D721Med (cell line): Measurements from ENCODE around the gene MRRF.

Source experiments
- DNase-seq: peaks from one replicate; pipeline ENCODE4 v3.0.0; 2011; ENCODE audit warnings: low spot score; ENCODE audit not compliant: insufficient read length
- FAIRE-seq: peaks from 2 replicates; lab custom pipeline; 2011; peaks lifted over from hg19 to GRCh38; lab: Jason Lieb, UNC
- TF ChIP-seq, protein P1 (sequence below): IDR thresholded peaks from 2 replicates; pipeline ENCODE4 v1.5.1; 2012; ENCODE audit warnings: mild to moderate bottlenecking, control low read depth; ENCODE audit not compliant: insufficient read depth; ENCODE audit errors: missing control alignments

Gene MRRF

DNA sequence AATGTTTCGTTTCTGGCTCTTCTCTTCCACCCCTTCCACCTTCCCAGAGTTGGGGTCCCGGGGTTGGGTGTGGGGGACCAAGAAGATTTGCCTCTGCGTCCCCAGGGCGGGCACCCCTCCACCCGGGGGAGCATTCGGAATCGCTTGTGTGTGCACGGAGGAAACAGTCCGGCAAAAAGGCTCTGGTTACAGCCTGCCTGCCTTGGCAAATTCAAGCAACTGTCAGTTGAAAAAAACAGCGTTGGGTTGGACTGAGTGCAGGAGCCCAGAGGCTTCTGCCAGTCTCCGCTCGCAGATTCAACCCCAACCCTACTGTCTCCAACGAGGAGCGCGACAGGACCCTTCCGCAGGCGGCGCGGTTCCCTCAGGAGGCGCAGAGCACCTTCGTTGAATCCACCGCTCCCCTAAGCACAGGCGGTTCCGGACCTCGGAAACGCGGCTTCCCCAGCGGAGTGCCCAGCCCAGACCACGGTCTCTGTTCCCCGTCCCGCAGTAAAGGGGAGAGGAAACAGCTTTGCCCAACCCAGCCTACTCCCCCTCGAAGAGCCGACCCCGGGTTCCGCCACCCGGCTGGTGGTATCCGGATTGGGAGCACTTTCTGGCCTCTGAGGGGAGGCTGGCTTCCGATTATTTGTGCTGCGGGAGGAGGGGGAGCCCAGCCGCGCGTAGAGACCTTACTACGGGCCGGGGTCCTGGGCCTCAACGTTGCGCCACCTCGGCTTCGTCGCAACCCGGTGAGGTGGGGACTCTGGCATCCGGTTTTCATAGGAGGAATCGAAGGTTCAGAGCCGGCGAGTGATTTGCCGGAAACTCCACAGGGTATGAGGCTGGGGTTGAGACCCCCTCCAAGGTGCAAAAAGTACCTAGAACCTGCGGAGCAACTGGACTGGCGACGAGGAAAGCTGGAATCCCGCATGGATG, 45.5 kb upstream of the MRRF start:
- FAIRE-seq (no peak), DNase-seq (no peak)
- TF ChIP-seq, protein P1, sequence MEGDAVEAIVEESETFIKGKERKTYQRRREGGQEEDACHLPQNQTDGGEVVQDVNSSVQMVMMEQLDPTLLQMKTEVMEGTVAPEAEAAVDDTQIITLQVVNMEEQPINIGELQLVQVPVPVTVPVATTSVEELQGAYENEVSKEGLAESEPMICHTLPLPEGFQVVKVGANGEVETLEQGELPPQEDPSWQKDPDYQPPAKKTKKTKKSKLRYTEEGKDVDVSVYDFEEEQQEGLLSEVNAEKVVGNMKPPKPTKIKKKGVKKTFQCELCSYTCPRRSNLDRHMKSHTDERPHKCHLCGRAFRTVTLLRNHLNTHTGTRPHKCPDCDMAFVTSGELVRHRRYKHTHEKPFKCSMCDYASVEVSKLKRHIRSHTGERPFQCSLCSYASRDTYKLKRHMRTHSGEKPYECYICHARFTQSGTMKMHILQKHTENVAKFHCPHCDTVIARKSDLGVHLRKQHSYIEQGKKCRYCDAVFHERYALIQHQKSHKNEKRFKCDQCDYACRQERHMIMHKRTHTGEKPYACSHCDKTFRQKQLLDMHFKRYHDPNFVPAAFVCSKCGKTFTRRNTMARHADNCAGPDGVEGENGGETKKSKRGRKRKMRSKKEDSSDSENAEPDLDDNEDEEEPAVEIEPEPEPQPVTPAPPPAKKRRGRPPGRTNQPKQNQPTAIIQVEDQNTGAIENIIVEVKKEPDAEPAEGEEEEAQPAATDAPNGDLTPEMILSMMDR: no peak

DNA sequence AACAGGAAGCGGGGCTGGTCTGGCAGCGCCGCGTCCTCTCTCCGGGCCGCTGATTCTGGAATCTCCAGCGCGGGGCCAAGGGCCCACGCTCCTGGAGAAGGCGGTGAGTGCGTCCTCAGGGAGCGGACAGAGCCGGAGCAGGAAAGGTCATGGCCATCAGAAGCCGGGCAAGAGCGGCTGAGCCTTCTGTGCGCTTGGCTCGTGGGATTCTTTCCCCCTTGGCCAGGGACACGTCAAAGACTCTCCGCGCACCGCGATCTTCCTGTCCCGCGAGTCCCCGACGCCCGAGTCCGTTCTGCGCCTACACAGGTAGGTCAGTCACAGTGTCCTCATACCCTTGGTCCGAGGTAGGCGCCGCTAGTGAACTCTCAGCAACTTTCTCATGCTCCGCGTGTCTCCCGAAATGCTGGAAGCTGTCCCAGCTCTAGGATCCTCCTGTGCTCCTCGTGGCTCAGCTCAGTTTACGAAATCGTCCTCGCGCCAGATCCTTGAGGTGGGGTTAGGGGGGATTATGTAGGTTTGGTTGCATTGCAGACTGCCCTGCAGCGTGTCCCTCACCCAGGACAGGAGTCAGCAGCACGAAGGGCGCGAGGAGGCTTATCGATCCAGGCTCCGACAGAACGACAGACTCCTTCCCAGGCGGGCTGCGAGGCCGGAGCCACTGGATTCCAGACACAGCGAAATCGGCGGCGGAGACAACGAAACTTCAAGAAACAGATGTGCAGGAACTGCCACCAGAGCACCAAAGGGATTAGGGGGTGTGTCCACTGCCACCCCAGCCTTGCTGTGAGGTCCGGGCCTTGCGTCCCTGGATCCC, 44.6 kb upstream of the MRRF start:
- TF ChIP-seq, protein P1: no peak
- no peak for FAIRE-seq
- DNase-seq: no peak

DNA sequence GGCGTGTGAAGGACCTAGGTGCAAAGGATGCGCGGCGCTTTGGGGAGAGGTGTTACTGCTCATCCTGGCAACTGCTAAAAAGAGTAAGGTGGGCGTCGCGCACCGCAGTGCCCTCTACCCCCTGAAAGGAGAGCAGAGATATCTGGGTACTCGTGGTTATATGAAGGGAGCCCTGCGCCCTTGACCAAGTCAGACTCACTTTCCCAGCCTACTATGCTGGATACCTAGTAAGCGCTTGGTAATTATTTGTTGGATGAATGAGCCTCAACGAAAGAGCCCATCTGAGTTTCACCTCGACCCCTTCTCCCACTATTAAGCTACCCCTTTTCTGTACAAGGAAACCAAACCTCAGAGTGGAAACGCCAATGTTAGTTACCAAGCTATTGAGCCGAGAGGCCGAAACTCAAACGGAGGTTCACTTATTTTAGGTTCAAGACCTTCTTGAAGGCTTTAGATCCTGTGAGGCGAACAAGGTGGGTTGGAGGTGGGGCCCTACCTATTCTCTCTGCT, 44.0 kb upstream of the MRRF start:
- no peak for DNase-seq
- FAIRE-seq: no peak
- TF ChIP-seq, protein P1: no peak

DNA sequence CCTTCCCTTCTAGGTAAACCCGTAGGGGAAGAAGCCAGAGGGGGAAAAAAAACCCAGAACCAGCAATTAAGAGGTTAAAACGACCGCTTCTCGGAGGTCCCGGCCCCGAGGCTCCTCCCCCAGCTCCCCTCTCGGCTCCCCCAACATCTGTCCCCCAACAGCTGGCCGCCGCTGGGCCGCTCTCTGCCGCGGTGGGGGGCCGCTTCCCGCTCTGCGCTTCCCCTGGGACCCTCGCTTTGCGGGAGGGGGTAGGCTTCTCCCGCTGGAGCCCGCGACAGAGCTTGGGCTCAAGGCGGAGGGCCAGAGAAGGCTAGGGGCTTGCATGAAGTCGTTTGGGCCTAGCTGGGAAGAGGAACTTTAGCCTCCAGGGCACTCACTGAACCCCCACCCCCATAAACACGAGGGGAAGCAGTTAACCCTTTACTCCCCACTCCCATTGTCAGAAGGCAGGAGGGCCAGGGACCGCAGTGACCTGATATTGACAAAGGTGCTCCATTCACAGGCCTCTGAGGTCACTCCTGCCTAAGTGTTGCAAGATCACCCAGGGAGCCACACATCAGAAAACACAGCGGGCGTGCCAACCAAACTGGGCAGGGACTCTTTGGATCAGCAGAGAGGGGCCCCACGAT, 43.4 kb upstream of the MRRF start:
- FAIRE-seq: no peak
- no peak for DNase-seq
- TF ChIP-seq, protein P1: no peak

DNA sequence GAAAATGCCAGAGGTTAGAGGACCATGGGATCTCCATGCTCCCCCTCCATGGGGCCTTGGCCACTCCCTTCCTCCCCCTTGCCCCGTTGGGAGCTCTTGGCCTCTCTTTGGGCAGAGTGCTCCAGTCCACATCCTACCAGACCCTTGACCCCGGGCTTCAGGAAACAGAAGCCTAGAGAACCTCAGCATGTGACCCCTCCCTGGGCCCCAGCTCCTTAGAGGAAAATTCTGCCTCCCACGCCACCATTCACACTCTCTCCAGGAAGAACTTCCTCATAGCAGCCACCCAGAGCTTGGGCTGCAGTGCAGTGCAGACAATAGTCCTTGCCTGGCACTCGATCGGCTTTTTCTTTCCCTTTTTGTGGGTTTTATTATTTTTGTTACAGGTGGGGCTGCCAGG, 41.9 kb upstream of the MRRF start:
- TF ChIP-seq, protein P1: no peak
- DNase-seq (no peak), FAIRE-seq (no peak)

DNA sequence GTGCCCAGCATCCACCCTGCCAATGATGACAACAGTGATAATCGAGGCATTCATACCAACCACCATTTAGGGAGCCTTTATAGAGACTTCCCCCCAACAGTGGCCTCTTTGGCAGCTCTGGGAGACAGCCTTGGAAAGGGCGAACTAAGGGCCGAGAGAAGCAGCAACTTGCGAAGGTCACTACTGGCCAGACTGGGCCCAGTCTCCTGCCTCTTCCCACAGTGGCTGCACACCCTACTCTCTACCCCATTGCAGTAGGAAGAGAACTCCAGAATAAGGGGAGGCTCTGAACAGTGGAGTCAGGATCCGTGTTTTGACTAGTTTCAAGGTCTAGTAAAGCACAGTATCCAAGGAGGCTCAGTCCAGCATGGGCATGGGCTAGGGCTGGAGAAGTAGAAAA, 41.2 kb upstream of the MRRF start:
- FAIRE-seq: no peak
- TF ChIP-seq, protein P1: no peak
- no peak for DNase-seq
